RPMI8226 (cell line): ENCODE measurements around the gene ERN1.

Experiments
- DNase-seq: peaks from one replicate; pipeline ENCODE4 v3.0.0-alpha.2; 2015

ERN1 gene

GRCh38 chr17:64134216-64134970, 4.4 kb upstream of the ERN1 start:
- no peak for DNase-seq

GRCh38 chr17:64133546-64134215, 3.7 kb upstream of the ERN1 start:
- peak; percentile 75 for DNase-seq

GRCh38 chr17:64131606-64132270, 1.8 kb upstream of the ERN1 start:
- peak; percentile 69 for DNase-seq

GRCh38 chr17:64130559-64131001, 636 bp upstream of the ERN1 start:
- DNase-seq: peak; percentile 49

- peak; percentile 18 for DNase-seq
These were observed 504 bp downstream of the ERN1 start for GRCh38 chr17:64129515-64129764.

- peak; percentile 41 for DNase-seq
These were observed 993 bp downstream of the ERN1 start for GRCh38 chr17:64128787-64129514.

GRCh38 chr17:64126918-64127317, 3.0 kb downstream of the ERN1 start:
- peak; percentile 8 for DNase-seq

- DNase-seq: peak; percentile 3
These were observed 4.0 kb downstream of the ERN1 start for GRCh38 chr17:64125937-64126336.

- no peak for DNase-seq
These were observed 5.3 kb downstream of the ERN1 start for GRCh38 chr17:64124609-64125008.

- DNase-seq: peak; percentile 34
These were observed 6.8 kb downstream of the ERN1 start for GRCh38 chr17:64123114-64123513.

- peak; percentile 87 for DNase-seq
These were observed 8.8 kb downstream of the ERN1 start for GRCh38 chr17:64120972-64121786.

- no peak for DNase-seq
These were observed 9.7 kb downstream of the ERN1 start for GRCh38 chr17:64120159-64120810.

- DNase-seq: peak; percentile 82
These were observed 11.7 kb downstream of the ERN1 start for GRCh38 chr17:64117981-64118979.

GRCh38 chr17:64115822-64116534, 14.0 kb downstream of the ERN1 start:
- DNase-seq: no peak

- DNase-seq: no peak
These were observed 14.8 kb downstream of the ERN1 start for GRCh38 chr17:64115043-64115698.

- DNase-seq: no peak
These were observed 16.9 kb downstream of the ERN1 start for GRCh38 chr17:64113006-64113405.

GRCh38 chr17:64111831-64112230, 18.1 kb downstream of the ERN1 start:
- no peak for DNase-seq

GRCh38 chr17:64110379-64111152, 19.4 kb downstream of the ERN1 start:
- DNase-seq: no peak

- DNase-seq: no peak
These were observed 20.5 kb downstream of the ERN1 start for GRCh38 chr17:64109400-64109799.
